PC-3 (cell line): ENCODE data around the gene CCL13. TPM values are rescaled to one million over a fixed set of nuclear protein-coding genes. Genes with fewer than 3 reads are reported as not detected.

Source experiments
- ATAC-seq: fragments of 200-7000 bp; cut with Tn5 transposase; 2 replicates; pipeline ENCODE4 v1.9.1; 2020; ENCODE audit warnings: mild to moderate bottlenecking, moderate library complexity
- Bru-seq: library from RNA; stranded (reverse); fragments of 400-500 nt; gene quantifications from one replicate; lab custom pipeline; 2021; lab: Mats Ljungman, UMichigan
- BruChase-seq, 2 experiments: library from RNA; stranded (reverse); fragments of 400-500 nt; gene quantifications; one replicate each; lab custom pipeline; 2021; lab: Mats Ljungman, UMichigan
- BruUV-seq: library from RNA; stranded (reverse); fragments of 400-500 nt; replicated peaks from 2 replicates; lab custom pipeline; 2021; lab: Mats Ljungman, UMichigan
- CTCF ChIA-PET: fragments of 300-600 bp; sonication (Branson Sonifier 250); formaldehyde crosslinking; loops from one replicate; lab custom pipeline; 2022; ENCODE audit warnings: antibody characterized with exemption; lab: Charles Lee
- POLR2A ChIA-PET: fragments of 300-600 bp; sonication (Branson Sonifier 250); formaldehyde crosslinking; loops from one replicate; lab custom pipeline; 2022; ENCODE audit warnings: antibody characterized with exemption; ENCODE audit not compliant: unreplicated experiment; lab: Charles Lee
- DNase-seq: peaks from one replicate; pipeline ENCODE4 v3.0.0-alpha.2; 2015
- H2AFZ ChIP-seq: fragments of 300-600 bp; sonication (generic); 2 replicates; pipeline ENCODE4 v1.6.0; 2016; ENCODE audit warnings: antibody characterized with exemption, low read length
- H3F3A ChIP-seq: fragments of 300-600 bp; sonication (generic); one replicate; pipeline ENCODE4 v1.6.0; 2017; ENCODE audit warnings: antibody characterized with exemption, low read length, control low read depth, mild to moderate bottlenecking; ENCODE audit not compliant: unreplicated experiment
- H3K27ac ChIP-seq: fragments of 300-600 bp; sonication (generic); 2 replicates; pipeline ENCODE4 v1.5.1; 2016; ENCODE audit warnings: mild to moderate bottlenecking, low read length
- H3K27me3 ChIP-seq: fragments of 300-600 bp; sonication (generic); 2 replicates; pipeline ENCODE4 v1.6.1; 2016; ENCODE audit warnings: low read length, mixed read lengths
- H3K36me3 ChIP-seq: fragments of 300-600 bp; sonication (generic); 2 replicates; pipeline ENCODE4 v1.6.1; 2016; ENCODE audit warnings: low read depth, mixed run types, low read length, mixed read lengths
- H3K4me1 ChIP-seq: fragments of 300-600 bp; sonication (generic); 2 replicates; pipeline ENCODE4 v1.5.1; 2016; ENCODE audit warnings: low read length; ENCODE audit not compliant: insufficient read depth
- H3K4me2 ChIP-seq: fragments of 300-600 bp; sonication (generic); 2 replicates; pipeline ENCODE4 v1.6.0; 2016; ENCODE audit warnings: low read length
- H3K4me3 ChIP-seq: fragments of 300-600 bp; sonication (generic); 2 replicates; pipeline ENCODE4 v1.5.1; 2016; ENCODE audit warnings: mild to moderate bottlenecking, low read length, mixed read lengths
- H3K79me2 ChIP-seq: fragments of 300-600 bp; sonication (generic); 2 replicates; pipeline ENCODE4 v1.6.1; 2017; ENCODE audit warnings: low read length, mixed read lengths
- H3K9ac ChIP-seq: fragments of 300-600 bp; sonication (generic); 2 replicates; pipeline ENCODE4 v1.6.0; 2016; ENCODE audit warnings: mild to moderate bottlenecking, low read length
- H3K9me2 ChIP-seq: fragments of 300-600 bp; sonication (generic); replicated peaks from 2 replicates; pipeline ENCODE4 v1.6.1; 2016; ENCODE audit warnings: mixed run types, low read length, mixed read lengths
- H3K9me3 ChIP-seq: fragments of 300-600 bp; sonication (generic); 2 replicates; pipeline ENCODE4 v1.6.1; 2016; ENCODE audit warnings: low read length, mixed read lengths
- H4K20me1 ChIP-seq: fragments of 300-600 bp; sonication (generic); 2 replicates; pipeline ENCODE4 v1.6.1; 2016; ENCODE audit warnings: low read length, mixed read lengths
- CTCF ChIP-seq: fragments of 300-600 bp; sonication (generic); conservative IDR thresholded peaks from 2 replicates; pipeline ENCODE4 v1.5.1; 2017; ENCODE audit warnings: antibody characterized with exemption, low read depth, mild to moderate bottlenecking, low read length
- EZH2 ChIP-seq: fragments of 300-600 bp; sonication (generic); IDR thresholded peaks from one replicate; pipeline ENCODE4 v1.6.1; 2017; ENCODE audit warnings: antibody characterized with exemption, mild to moderate bottlenecking, low read length; ENCODE audit not compliant: unreplicated experiment
- EZH2phosphoT487 ChIP-seq: fragments of 300-600 bp; sonication (generic); IDR thresholded peaks from 2 replicates; pipeline ENCODE4 v1.6.1; 2018; ENCODE audit warnings: mild to moderate bottlenecking, antibody characterized with exemption, low read length, borderline replicate concordance
- intact Hi-C: fragments of 100-400 bp; cut with micrococcal nuclease; formaldehyde crosslinking; loops from 2 replicates; pipeline ENCODE4 v1.9.0; 2023
- long read RNA-seq: library from polyadenylated mRNA; unstranded; transcript quantifications from one replicate; pipeline ENCODE4 v2.0.0, GENCODE V29; 2021; ENCODE audit not compliant: unreplicated experiment
- total RNA-seq: library from RNA; depleted of rRNA; stranded (reverse); fragments of >200 nt; gene quantifications from 2 replicates; pipeline ENCODE4 v1.2.3, GENCODE V29; 2014; rRNA removed

Gene CCL13
- not detected in 2 replicates for total RNA-seq
- Bru-seq, nascent RNA = not detected
- BruChase-seq, experiment 1, labeled RNA remaining after a 6-hour chase = not detected
- BruChase-seq, experiment 2, labeled RNA remaining after a 2-hour chase = not detected
- long read RNA-seq = 0 reads

- ATAC-seq = no peak
These were observed at the start of gene CCL13 for GRCh38 chr17:34356194-34356593. Gene CCL13, plus strand, starts transcription at chr17:34356480. Its CDS starts 47 bp downstream, at chr17:34356527.

GRCh38 chr17:34307110-34307509 is 49.2 kb upstream of the CCL13 start:
- CTCF ChIA-PET = no interaction called here
- no peaks in the 10 kb centered on the region for H4K20me1 ChIP-seq
- no peaks in the 10 kb centered on the region for H3K36me3 ChIP-seq
- intact Hi-C loops = no loop called here
- H3K4me3 ChIP-seq = no peak overlapping the region
- POLR2A ChIA-PET = no interaction called here
- H3K4me1 ChIP-seq = no peaks in the 10 kb centered on the region
- no peaks in the 10 kb centered on the region for H3K27me3 ChIP-seq
- no peaks in the 10 kb centered on the region for H3K9me3 ChIP-seq
- no peak overlapping the region for H3K9ac ChIP-seq
- ATAC-seq (no peak), DNase-seq (no peak)
- BruUV-seq = no TSS peak
- no peaks in the 10 kb centered on the region for H3F3A ChIP-seq
- H3K4me2 ChIP-seq = no peak overlapping the region
- no peaks in the 10 kb centered on the region for H3K79me2 ChIP-seq
- TF ChIP-seq EZH2phosphoT487 (no peak), CTCF (no peak), EZH2 (no peak)
- H2AFZ ChIP-seq = no peak overlapping the region
- H3K9me2 ChIP-seq = no peaks in the 10 kb centered on the region
- H3K27ac ChIP-seq = no peak overlapping the region

More at GRCh38 chr17:34356194-34356593, at the start of gene CCL13:
- no peaks in the 10 kb centered on the region for H3K36me3 ChIP-seq
- ChIA-PET CTCF (no interaction called here), POLR2A (no interaction called here)
- no peaks in the 10 kb centered on the region for H3F3A ChIP-seq
- H3K27me3 ChIP-seq = no peaks in the 10 kb centered on the region
- no peaks in the 10 kb centered on the region for H4K20me1 ChIP-seq
- H3K9me3 ChIP-seq = no peaks in the 10 kb centered on the region
- no peak for DNase-seq
- TF ChIP-seq EZH2 (no peak), CTCF (no peak), EZH2phosphoT487 (no peak)
- BruUV-seq = no TSS peak
- no peak within 1 kb of the TSS for H3K4me2 ChIP-seq
- no peaks in the 10 kb centered on the region for H3K9me2 ChIP-seq
- H3K4me3 ChIP-seq = no peak within 1 kb of the TSS
- H3K79me2 ChIP-seq = no peaks in the 10 kb centered on the region
- no peak within 1 kb of the TSS for H3K9ac ChIP-seq
- no peaks in the 10 kb centered on the region for H3K4me1 ChIP-seq
- H3K27ac ChIP-seq = no peak within 1 kb of the TSS
- H2AFZ ChIP-seq = no peak within 1 kb of the TSS
- intact Hi-C loops = no loop called here

GRCh38 chr17:34308371-34308770 is 47.9 kb upstream of the CCL13 start:
- no peak for TF ChIP-seq EZH2phosphoT487
- TF ChIP-seq CTCF = no peak
- no peak for TF ChIP-seq EZH2
- no peaks in the 10 kb centered on the region for H3K9me2 ChIP-seq
- DNase-seq = no peak
- no peak overlapping the region for H3K4me2 ChIP-seq
- H3K4me1 ChIP-seq = no peaks in the 10 kb centered on the region
- ChIA-PET POLR2A (no interaction called here), CTCF (no interaction called here)
- H3K9me3 ChIP-seq = no peaks in the 10 kb centered on the region
- no peak overlapping the region for H3K9ac ChIP-seq
- no peaks in the 10 kb centered on the region for H3K27me3 ChIP-seq
- H3K27ac ChIP-seq = no peak overlapping the region
- no peaks in the 10 kb centered on the region for H3F3A ChIP-seq
- BruUV-seq = no TSS peak
- ATAC-seq = no peak
- H2AFZ ChIP-seq = no peak overlapping the region
- no peak overlapping the region for H3K4me3 ChIP-seq
- no peaks in the 10 kb centered on the region for H3K36me3 ChIP-seq
- H4K20me1 ChIP-seq = no peaks in the 10 kb centered on the region
- intact Hi-C loops = no loop called here
- no peaks in the 10 kb centered on the region for H3K79me2 ChIP-seq
